HG02870 (cell line): Measurements from ENCODE around the gene FLNC.

Experiments
- ATAC-seq: cut with Tn5 transposase; IDR thresholded peaks from one replicate; pipeline ENCODE4 v1.9.1; 2021; ENCODE audit warnings: mild to moderate bottlenecking, moderate library complexity; ENCODE audit not compliant: unreplicated experiment

FLNC gene

DNA sequence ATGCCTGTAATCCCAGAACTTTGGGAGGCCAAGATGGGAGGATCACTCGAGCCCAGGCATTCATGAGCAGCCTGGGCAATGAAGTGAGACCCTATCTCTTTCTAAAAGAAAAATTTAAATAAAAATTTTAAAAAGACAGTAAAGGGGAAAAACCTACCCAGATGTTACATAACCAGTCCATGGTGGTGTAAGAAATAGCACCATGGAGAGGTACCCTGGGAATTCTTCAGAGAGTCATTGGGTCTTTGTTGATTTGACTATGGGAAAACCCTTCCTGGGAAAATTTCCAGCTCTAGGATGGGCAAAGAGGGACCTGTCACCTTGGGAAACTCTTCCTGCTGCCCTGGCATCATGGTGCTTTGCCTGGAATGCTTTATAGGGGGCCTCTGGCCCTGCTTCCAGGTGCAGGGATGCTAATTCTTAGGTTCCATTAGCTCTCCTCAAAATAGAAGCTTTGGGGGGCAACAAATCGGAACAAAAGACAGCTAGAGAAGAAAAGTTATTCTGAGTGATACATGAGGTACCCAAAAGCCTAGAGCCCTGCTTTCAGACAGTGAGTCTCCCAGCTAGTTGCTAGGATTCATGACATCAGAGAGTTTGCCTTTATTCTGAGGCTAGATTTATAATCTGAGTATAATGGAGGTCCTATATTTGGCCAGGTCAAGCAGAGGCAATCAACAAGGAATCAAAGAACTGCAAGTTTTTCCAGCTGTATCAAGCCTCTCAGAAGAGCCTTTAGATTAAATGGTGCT is 28.4 kb upstream of the FLNC start:
- no peak for ATAC-seq

DNA sequence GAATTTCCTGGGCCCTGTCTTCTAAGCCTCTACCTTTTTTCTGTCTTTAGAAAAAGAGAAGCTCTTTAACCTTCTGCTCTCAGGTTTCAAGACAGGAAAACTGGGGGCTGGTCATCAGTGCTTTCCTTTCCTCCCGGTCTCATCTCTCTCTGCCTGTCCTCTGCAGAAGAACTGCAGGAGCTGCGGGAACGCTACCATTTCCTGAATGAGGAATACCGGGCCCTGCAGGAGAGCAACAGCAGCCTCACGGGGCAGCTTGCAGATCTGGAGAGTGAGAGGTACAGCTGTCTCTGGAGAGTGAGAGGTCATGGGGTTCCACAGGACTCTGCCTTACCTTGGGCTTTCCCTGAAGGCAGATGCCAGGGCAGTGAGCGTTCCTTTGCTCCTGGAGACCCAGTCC is 25.7 kb upstream of the FLNC start:
- no peak for ATAC-seq

GRCh38 chr7:128805225-128805624 is 25.0 kb upstream of the FLNC start:
- ATAC-seq = no peak

- no peak for ATAC-seq
These were observed 23.0 kb upstream of the FLNC start for GRCh38 chr7:128807191-128807590.

GRCh38 chr7:128809363-128809762 is 20.8 kb upstream of the FLNC start:
- no peak for ATAC-seq

DNA sequence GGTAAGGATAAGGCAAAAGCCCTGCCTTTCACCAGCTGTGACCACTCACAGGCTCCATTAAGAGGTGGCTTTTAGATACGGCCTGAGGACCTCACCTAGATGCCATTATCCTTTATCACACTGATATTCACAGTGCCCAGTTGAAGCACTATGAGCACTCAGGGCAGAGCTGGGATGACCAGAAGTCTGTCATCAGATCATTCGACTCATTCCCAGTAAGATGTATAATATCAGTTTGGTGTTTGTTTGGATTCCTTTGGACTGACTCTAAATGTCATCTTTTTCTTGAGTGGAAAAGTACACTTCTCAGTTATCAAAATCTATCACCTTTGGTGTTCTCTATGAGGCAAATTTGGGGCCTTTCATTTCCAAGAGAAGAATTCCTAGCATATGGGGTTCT is 19.7 kb upstream of the FLNC start:
- ATAC-seq = no peak

DNA sequence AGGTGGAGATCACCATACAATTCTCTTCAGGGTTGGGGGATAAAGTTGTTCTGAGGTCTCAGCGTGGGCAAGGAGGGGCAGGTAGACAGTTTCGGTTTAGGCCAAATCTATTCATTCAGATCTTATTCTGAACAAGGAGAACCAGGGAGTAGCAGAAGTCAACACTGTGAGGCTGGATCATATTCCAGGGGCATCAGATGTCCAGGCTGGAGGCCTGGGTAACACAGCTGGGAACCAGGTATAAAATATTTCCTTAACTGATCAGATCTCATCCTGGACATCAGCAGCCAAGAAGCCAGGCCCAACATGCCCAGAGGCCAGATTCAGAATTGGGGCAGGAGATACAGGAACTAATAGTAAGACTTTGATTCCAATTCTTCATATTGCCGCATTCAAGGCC is 19.2 kb upstream of the FLNC start:
- no peak for ATAC-seq

DNA sequence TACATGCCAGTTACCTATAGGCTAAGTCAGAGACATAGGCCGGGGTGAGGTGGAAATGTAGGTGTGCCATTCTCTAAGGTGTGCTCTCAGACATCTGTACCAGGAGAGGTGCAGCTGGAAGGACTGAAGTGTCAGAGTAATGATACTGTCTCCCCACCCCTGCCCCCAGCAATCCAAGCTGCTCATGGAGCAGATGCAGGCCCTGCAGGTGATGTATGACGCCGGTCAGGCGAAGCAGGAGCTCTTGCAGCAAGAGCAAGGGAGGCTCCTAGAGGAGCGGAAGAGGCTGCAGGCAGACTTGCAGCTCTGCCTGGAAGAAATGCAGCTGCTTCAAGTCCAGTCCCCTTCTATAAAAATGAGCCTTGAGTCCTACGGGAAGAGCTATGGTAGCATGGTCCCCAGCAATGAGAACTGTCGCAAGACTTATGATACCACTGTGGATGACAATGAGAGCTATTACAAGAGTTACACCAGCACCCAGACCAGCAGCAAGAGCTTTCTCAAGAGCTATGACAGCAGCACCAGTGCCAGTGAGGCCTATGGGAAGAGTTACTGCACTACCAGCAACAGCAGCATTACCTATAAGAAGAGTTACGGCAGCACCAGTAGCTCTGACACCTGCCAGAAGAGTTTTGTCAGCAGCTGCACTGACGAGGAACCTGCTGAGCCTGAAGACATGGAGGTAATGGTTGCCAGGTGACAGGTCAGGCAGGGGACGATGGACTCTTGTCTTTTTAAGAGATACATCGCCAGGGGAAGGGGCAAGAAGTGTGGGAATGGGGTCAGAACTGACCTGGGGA is 18.4 kb upstream of the FLNC start:
- ATAC-seq = no peak

DNA sequence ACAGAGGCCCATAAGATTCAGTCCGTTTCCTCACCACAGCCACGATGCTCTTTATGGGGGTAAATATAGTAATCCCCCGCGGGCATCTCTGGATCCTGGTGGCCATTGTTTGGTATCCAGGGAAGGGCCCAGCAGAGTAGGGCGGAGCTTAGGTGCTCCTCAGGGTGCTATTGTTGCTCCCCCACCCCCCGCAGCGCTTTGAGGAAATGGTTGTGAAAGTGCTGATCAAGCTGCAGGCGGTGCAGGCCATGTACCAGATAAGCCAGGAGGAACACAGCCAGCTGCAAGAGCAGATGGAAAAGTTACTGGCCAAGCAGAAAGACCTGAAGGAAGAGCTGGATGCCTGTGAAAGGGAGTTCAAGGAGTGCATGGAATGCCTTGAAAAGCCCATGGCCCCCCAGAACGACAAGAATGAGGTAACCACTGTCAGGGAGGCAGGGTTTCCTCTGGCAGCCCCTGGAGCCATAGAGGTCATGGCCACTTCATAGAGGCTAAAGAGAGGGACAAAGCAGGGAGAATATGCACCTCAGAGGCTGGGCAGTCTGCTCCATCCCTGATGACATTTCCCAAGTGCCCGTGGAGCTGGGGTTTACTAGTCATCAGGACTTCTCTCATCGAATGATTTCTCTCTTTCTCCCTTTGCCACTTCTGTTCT is 17.6 kb upstream of the FLNC start:
- no peak for ATAC-seq

- no peak for ATAC-seq
These were observed 15.7 kb upstream of the FLNC start for GRCh38 chr7:128814499-128814898.

GRCh38 chr7:128815289-128815942 is 14.8 kb upstream of the FLNC start:
- ATAC-seq = no peak

GRCh38 chr7:128818694-128819093 is 11.5 kb upstream of the FLNC start:
- no peak for ATAC-seq

GRCh38 chr7:128821724-128822123 is 8.5 kb upstream of the FLNC start:
- ATAC-seq = no peak

- ATAC-seq = no peak
These were observed 3.7 kb upstream of the FLNC start for GRCh38 chr7:128826512-128826911.

GRCh38 chr7:128826916-128827247 is 3.3 kb upstream of the FLNC start:
- ATAC-seq = no peak

DNA sequence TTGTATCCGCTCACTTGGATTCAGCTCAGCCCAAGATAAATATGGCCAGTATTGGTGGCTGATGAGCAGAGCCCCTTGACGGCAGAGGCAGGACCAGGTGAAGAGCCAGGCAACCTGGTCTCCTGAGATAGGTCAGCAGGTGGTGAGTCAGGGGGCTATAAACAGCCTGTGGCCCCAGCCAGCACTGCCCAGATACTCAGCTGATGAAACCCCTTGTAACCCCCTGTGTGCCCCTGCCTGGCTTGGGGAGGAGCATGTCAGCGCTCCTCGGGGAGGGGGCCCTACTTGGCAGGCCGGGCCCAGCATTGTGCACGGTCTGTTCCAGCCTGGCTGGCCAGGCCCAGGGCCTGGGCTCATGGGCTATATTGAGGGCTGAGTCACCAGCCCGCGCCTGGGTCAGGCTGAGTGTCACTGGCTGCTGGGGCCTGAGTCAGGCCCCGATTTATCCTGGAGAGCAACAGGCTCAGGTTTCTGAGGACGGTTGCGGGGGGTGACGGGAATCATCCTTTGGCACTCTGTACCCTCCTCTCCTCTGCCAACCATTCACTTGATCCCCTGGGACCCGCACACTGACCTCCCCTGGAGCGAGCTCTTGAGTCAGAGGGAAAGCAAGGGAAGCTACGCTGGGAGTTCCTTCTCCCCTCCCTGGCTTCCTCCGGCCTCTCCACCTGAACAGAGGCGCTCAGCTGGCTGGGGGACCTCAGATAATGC is 2.8 kb upstream of the FLNC start:
- ATAC-seq = no peak

DNA sequence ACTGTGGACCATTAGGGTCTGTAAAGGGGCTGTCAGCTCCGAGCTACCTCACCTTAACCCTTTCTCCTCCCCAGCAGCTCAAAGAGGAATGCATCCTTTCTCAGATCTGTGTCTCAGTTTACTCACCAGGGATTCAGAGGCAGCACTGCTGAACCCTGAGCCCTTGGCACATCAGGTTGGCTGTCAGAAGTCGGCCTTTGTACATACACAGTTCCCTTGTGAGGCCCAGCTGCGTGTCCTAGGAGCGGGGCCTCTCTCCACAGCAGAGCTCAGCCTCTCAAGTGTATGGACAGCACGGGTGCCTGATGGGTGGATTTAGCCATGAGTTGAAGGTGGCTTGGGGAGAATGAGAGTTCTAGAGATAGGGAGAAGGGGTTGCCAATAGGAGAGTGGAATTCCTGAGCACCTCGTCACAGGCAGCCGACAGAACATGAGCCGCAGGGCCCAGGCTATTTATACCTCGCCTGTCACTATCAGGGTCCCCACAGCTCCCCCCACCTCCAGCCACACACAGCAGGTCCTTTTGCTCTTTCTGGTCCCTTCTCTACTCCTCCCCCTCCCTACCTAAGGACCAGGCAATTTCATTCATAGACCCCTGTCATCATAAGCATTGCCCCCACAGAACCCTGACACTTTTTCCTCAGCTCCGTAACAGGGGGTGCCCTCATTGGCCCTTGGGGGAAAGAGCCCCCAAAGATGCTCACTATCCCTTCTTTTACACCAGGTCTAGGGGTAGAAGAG is 2.1 kb upstream of the FLNC start:
- no peak for ATAC-seq

- no peak for ATAC-seq
These were observed 627 bp upstream of the FLNC start for GRCh38 chr7:128829391-128830166.

DNA sequence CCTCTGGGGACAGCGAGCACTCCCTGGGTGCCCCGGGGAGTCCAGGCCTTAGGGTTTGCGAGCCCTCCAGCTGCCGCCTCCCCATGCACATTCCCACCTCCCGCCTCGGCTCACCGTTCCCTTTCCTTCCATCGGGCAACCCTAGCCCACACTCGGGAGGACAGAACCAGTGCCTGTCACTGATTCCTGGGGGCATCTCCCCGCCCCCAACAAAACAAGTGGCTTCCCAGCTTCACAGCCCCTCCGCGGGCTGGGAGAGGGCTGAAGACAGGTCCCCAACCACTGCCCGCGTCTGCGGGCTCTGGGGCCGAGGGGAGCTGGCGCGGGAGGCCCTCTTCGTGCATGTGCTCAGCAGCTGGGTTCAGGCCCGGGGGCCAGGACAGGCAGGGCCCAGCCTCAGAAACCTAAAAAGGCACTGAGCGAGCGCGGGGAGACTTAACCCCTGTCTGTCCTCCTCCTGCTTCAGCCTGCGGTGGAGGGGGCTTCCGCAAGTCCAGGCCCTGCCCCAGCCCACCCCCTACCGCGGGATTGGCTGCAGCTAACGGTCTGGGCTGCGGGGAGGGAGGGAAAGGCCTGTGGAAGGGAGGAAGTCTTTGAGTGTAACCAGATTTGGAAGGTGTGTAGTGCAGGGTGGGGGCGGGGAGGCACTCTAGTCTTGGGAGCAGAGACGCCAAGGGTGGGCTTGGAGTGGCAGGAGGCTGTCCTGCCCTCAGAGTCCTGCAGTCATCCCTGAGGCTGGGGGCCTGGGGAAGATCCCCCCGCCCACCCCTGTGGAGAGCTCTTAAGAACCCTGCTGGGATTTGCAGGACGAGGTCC is 1.2 kb downstream of the FLNC start:
- ATAC-seq = no peak
